Measurements from ENCODE around the gene CCDC85C. TPM values are rescaled to one million over a fixed set of nuclear protein-coding genes. Genes with fewer than 3 reads are reported as not detected.

Gene CCDC85C
- total and polyA plus RNA-seq, 2 of the 4 experiments (the other 2 are of a cell fraction): 16.0 to 19.0 TPM

Small RNA genes lying within 50 kb of the gene (microRNA-seq; reads per million reads assigned to microRNA genes)
- not detected for gene RF00019 (ENCODE audit: insufficient read depth, insufficient read length)

Small RNA genes lying within 50 kb of the gene (small RNA-seq; reads per million reads assigned to genes)
- gene RF00019: 0 reads per million in 5 experiments

Other genes with a start within 250 kb of the CCDC85C start
- gene SETD3, start 123.3 kb downstream of the CCDC85C start, total RNA-seq (2012; rRNA removed): 31.9 and 35.0 TPM in 2 replicates
- gene SETD3, start 123.3 kb downstream of the CCDC85C start, polyA plus RNA-seq (2012; rRNA removed): 15.9 and 18.8 TPM in 2 replicates
- gene CCNK, start 122.8 kb downstream of the CCDC85C start, total RNA-seq (2012; rRNA removed): 18.8 and 33.1 TPM in 2 replicates
- 25.0 and 38.3 TPM in 2 replicates for gene CCNK, start 122.8 kb downstream of the CCDC85C start, polyA plus RNA-seq (2012; rRNA removed)
- gene HHIPL1, start 40.9 kb upstream of the CCDC85C start, total RNA-seq (2012; rRNA removed): 0.56 and 0.72 TPM in 2 replicates
- gene HHIPL1, start 40.9 kb upstream of the CCDC85C start, polyA plus RNA-seq (2012; rRNA removed): 0.65 and 1.4 TPM in 2 replicates
- under 0.01 and 0.18 TPM in 2 replicates for gene CYP46A1, start 80.1 kb upstream of the CCDC85C start, total RNA-seq (2012; rRNA removed)
- 0.24 and 0.31 TPM in 2 replicates for gene CYP46A1, start 80.1 kb upstream of the CCDC85C start, polyA plus RNA-seq (2012; rRNA removed)
- gene EML1, start 189.2 kb upstream of the CCDC85C start, total RNA-seq (2012; rRNA removed): 34.4 and 42.3 TPM in 2 replicates
- gene EML1, start 189.2 kb upstream of the CCDC85C start, polyA plus RNA-seq (2012; rRNA removed): 11.6 and 14.0 TPM in 2 replicates